Neural cell (in vitro differentiated cells): ENCODE data around the gene SHTN1.

Source experiments
- EP300 ChIP-seq: fragments of 450-650 bp; conservative IDR thresholded peaks from 2 replicates; pipeline ENCODE4 v1.6.1; 2014; ENCODE audit warnings: antibody characterized with exemption, mild to moderate bottlenecking, moderate library complexity; ENCODE audit not compliant: poor library complexity, severe bottlenecking
- EZH2 ChIP-seq: fragments of 200-600, 300-800 bp; shearing (Covaris generic), sonication (generic); IDR thresholded peaks from 2 replicates; pipeline ENCODE4 v1.6.1; 2014; ENCODE audit warnings: antibody characterized with exemption, low read length, borderline replicate concordance, mild to moderate bottlenecking; ENCODE audit not compliant: insufficient read depth, poor library complexity, severe bottlenecking
- RAD21 ChIP-seq: fragments of 450-650 bp; conservative IDR thresholded peaks from 2 replicates; pipeline ENCODE4 v1.6.1; 2014; ENCODE audit warnings: antibody characterized with exemption, mild to moderate bottlenecking, moderate library complexity
- TAF1 ChIP-seq: IDR thresholded peaks from 2 replicates; pipeline ENCODE4 v1.6.1; 2012; ENCODE audit warnings: low read depth
- TF ChIP-seq, protein P1 (sequence below): fragments of 450-650 bp; IDR thresholded peaks from 2 replicates; pipeline ENCODE4 v1.5.1; 2014; ENCODE audit warnings: antibody characterized with exemption, mild to moderate bottlenecking, moderate library complexity; ENCODE audit not compliant: poor library complexity, severe bottlenecking

GRCh38 chr10:116848032-116848943 is 156.7 kb downstream of the SHTN1 start:
- TF ChIP-seq RAD21 (no peak), EP300 (no peak), TAF1 (no peak), EZH2 (no peak)
- TF ChIP-seq, protein P1, sequence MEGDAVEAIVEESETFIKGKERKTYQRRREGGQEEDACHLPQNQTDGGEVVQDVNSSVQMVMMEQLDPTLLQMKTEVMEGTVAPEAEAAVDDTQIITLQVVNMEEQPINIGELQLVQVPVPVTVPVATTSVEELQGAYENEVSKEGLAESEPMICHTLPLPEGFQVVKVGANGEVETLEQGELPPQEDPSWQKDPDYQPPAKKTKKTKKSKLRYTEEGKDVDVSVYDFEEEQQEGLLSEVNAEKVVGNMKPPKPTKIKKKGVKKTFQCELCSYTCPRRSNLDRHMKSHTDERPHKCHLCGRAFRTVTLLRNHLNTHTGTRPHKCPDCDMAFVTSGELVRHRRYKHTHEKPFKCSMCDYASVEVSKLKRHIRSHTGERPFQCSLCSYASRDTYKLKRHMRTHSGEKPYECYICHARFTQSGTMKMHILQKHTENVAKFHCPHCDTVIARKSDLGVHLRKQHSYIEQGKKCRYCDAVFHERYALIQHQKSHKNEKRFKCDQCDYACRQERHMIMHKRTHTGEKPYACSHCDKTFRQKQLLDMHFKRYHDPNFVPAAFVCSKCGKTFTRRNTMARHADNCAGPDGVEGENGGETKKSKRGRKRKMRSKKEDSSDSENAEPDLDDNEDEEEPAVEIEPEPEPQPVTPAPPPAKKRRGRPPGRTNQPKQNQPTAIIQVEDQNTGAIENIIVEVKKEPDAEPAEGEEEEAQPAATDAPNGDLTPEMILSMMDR = no peak
